Measurements from ENCODE around the gene KCNAB1. TPM values are rescaled to one million over a fixed set of nuclear protein-coding genes. Genes with fewer than 3 reads are reported as not detected.

KCNAB1 gene
- total RNA-seq, 1 donor from 2014 or later, result not detected

DNA sequence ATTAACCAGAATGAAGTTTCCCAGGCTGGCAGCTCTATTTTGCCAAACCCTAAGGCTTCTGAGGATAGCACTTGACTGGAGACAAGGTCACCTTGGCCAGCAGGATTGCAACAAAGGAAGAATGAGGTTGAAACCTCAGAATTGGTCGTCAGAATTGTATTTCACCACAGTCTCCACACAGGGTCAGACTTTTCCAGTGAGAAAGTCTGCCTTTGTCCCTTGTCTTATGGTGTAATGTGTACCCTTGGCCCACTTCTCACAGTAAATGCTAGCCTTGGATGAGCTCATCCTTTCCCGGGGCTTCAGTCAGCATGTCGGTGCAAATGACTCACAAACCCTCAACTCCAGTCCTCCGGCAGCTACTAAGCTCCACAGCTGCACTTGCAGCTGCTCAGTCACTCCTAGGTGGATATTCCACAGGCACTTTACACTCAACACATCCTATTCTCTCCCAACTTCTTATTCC lies 414.8 kb downstream of the KCNAB1 start:
- H3K4me1 Mint-ChIP-seq, result no peaks in the 10 kb centered on the region
- POLR2A ChIA-PET, result no interaction called here
- TF ChIP-seq, protein P1, sequence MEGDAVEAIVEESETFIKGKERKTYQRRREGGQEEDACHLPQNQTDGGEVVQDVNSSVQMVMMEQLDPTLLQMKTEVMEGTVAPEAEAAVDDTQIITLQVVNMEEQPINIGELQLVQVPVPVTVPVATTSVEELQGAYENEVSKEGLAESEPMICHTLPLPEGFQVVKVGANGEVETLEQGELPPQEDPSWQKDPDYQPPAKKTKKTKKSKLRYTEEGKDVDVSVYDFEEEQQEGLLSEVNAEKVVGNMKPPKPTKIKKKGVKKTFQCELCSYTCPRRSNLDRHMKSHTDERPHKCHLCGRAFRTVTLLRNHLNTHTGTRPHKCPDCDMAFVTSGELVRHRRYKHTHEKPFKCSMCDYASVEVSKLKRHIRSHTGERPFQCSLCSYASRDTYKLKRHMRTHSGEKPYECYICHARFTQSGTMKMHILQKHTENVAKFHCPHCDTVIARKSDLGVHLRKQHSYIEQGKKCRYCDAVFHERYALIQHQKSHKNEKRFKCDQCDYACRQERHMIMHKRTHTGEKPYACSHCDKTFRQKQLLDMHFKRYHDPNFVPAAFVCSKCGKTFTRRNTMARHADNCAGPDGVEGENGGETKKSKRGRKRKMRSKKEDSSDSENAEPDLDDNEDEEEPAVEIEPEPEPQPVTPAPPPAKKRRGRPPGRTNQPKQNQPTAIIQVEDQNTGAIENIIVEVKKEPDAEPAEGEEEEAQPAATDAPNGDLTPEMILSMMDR (IDR thresholded peaks at IDR 0.05), result no peak
- intact Hi-C loops (cut with micrococcal nuclease), result no loop called here
- ATAC-seq (ENCODE audit: low read depth) (no peak), DNase-seq (no peak)
- CTCF ChIA-PET, result no interaction called here
- no peaks in the 10 kb centered on the region for H3K9me3 Mint-ChIP-seq
- H3K27me3 Mint-ChIP-seq, result no peaks in the 10 kb centered on the region
- H3K36me3 Mint-ChIP-seq (ENCODE audit: low read depth), result peaks cover 25% of the 10 kb centered on the region
- no peak overlapping the region for H3K4me3 Mint-ChIP-seq
- no peak overlapping the region for H3K27ac Mint-ChIP-seq

DNA sequence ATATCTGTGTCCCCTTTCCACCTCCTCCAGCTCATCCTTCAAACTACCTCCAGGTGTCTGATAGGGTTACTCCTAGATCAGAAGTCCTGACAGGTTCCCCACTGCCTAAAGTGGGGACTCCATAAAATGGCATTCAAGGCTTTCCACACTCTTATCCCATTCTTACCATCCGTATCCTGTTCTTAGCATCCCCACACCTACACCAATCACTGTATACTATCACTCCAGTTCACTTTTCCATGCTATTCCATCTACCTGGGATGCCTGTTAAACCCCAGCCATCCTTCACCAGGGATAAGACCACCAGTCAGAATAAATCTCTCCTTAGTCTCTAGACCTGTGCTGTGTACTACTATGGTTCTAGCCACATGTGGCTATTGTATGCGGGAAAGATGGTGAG lies 415.4 kb downstream of the KCNAB1 start:
- no peak overlapping the region for H3K4me3 Mint-ChIP-seq
- H3K4me1 Mint-ChIP-seq, result no peaks in the 10 kb centered on the region
- POLR2A ChIA-PET, result no interaction called here
- no peaks in the 10 kb centered on the region for H3K27me3 Mint-ChIP-seq
- DNase-seq (no peak), ATAC-seq (ENCODE audit: low read depth) (no peak)
- intact Hi-C loops (cut with micrococcal nuclease), result no loop called here
- peaks cover 27% of the 10 kb centered on the region for H3K36me3 Mint-ChIP-seq (ENCODE audit: low read depth)
- CTCF ChIA-PET, result no interaction called here
- H3K9me3 Mint-ChIP-seq, result no peaks in the 10 kb centered on the region
- H3K27ac Mint-ChIP-seq, result no peak overlapping the region
- TF ChIP-seq, protein P1 (IDR thresholded peaks at IDR 0.05), result no peak

DNA sequence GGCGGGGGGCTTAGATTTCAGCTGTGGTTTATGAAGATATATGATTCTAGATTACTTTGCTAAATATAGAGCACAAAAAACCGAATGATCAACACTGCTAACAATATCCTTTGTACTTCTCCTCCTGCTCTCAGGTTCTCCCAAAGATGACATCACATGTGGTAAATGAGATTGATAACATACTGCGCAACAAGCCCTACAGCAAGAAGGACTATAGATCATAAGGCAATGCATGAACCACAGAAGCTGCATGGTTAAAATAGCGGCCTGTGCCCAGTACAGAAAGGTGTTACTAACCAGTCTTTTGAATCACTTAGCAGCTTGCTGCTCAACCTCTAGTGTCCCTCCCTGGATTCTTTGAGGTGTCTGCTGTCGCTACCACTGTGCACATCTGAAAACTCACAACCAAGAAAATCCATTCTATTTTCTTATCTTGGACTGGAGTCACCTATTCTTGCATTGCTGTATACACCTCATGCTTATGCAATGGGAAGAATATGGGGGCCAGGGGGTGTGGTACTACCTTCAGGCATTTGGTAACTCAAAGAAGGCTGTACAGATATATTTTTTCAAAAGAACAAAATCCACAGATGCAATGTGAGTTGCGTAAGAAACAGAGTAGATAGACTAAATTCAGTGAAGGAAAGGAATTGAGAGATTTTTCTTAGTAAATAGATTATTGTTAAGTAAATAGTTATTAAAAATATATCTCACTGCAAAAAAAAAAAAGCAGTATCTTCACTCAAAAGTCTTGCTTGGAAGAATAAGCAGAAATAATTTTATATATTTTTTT lies 416.3 kb downstream of the KCNAB1 start:
- TF ChIP-seq, protein P1 (IDR thresholded peaks at IDR 0.05), result no peak
- no peak for DNase-seq
- Mint-ChIP-seq H3K4me1 (no peaks in the 10 kb centered on the region), H3K27me3 (no peaks in the 10 kb centered on the region), H3K36me3 (ENCODE audit: low read depth) (peaks cover 34% of the 10 kb centered on the region), H3K4me3 (no peak overlapping the region), H3K9me3 (no peaks in the 10 kb centered on the region), H3K27ac (no peak overlapping the region)
- CTCF ChIA-PET, result no interaction called here
- POLR2A ChIA-PET, result no interaction called here
- no peak for ATAC-seq (ENCODE audit: low read depth)
- intact Hi-C loops (cut with micrococcal nuclease), result no loop called here

DNA sequence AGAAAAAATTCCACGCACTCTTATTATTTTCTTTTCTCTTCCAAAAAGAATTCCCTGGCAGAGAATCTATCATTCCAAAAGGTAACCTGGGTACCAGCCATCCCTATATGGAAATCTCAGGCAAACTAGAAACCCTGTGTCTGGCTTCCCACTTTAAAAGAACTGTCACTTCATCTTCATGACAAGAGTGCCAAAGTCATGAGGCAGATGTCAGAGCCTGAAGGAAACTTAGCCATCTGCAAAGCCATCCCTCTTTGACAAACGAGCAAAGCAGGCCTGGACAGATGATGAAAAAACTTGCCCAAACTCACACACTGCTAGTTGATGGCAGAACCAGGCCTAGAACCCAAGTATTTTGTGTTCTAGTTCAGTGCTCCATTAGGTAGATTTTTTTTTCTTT lies 418.7 kb downstream of the KCNAB1 start:
- TF ChIP-seq, protein P1 (IDR thresholded peaks at IDR 0.05), result no peak
- H3K4me1 Mint-ChIP-seq, result no peaks in the 10 kb centered on the region
- POLR2A ChIA-PET, result no interaction called here
- intact Hi-C loops (cut with micrococcal nuclease), result no loop called here
- ATAC-seq (ENCODE audit: low read depth), result no peak
- H3K9me3 Mint-ChIP-seq, result no peaks in the 10 kb centered on the region
- no peak for DNase-seq
- no peak overlapping the region for H3K4me3 Mint-ChIP-seq
- no peaks in the 10 kb centered on the region for H3K27me3 Mint-ChIP-seq
- H3K27ac Mint-ChIP-seq, result no peak overlapping the region
- CTCF ChIA-PET, result interaction anchor here (0.9 to 1.6 kb wide), 2 partner anchors 29 to 390 kb away, joined by 3 to 4 read pairs; no protein-coding TSS in a partner anchor
- peaks cover 53% of the 10 kb centered on the region for H3K36me3 Mint-ChIP-seq (ENCODE audit: low read depth)

DNA sequence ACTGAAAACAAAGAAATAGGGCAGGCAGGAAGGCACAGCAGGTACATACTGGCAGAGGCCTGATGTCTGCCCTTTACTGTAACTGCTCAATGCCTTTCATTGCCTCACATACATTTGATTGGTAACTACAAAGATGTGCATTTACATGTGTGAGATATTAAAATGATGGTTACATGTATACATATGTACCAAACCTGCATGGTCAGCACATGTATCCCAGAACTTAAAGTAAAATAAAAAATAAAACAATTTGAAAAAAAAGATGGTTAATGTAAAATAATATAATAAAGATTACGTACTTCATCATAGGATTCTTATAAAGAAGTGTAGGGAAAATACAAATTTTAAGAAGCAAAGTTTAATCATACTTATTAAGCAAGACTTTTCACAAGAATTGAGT lies 419.4 kb downstream of the KCNAB1 start:
- no peak overlapping the region for H3K4me3 Mint-ChIP-seq

More for the DNA sequence above, 419.4 kb downstream of the KCNAB1 start:
- TF ChIP-seq, protein P1 (IDR thresholded peaks at IDR 0.05), result no peak
- intact Hi-C loops (cut with micrococcal nuclease), result loop anchor here (2.0 to 5.0 kb wide), 2 partner anchors 67 to 597 kb away; no protein-coding TSS in a partner anchor
- ChIA-PET CTCF (interaction anchor here (0.9 to 1.6 kb wide), 2 partner anchors 30 to 391 kb away, joined by 3 to 4 read pairs; no protein-coding TSS in a partner anchor), POLR2A (no interaction called here)
- no peak for ATAC-seq (ENCODE audit: low read depth)
- Mint-ChIP-seq H3K9me3 (no peaks in the 10 kb centered on the region), H3K27ac (no peak overlapping the region), H3K4me1 (no peaks in the 10 kb centered on the region), H3K27me3 (no peaks in the 10 kb centered on the region), H3K36me3 (ENCODE audit: low read depth) (peaks cover 60% of the 10 kb centered on the region)
- DNase-seq, result no peak

Data from activated B cell treated with CpG ODN at 0.5 μM for 24 hours (primary cell).